Measurements from ENCODE around the gene GPC5.
"Not testable (repeated sequence)": the region's sequence is repeated elsewhere in the genome, so short reads cannot be mapped to it uniquely, and the experiment has no call there.

The GPC5 gene

GRCh38 chr13:92677571-92677970 is 1279.2 kb downstream of the GPC5 start:
- DNase-seq (ENCODE audit: extremely low read depth in 1 of 2, low read depth in 1 of 2), result no peak

DNA sequence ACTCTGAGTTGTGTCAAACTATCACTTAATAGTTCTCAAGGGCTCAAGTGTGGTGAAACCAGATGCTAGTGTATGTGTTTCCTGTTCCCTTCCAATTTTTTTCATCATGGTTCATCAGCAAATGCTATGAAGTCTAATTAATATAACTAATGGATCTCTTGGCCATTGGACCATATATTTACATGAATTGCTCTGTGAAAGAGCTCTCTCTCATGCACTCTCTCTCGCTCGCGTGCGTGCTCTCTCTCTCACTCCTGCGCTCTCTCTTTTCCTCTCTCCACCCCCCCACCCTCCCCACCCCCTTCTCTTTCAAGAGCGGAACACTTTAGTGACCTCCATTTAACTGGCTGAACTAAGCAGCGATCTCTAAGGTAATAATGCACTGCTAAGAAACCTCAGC is 1281.2 kb downstream of the GPC5 start:
- DNase-seq (ENCODE audit: extremely low read depth in 1 of 2, low read depth in 1 of 2), result no peak

DNA sequence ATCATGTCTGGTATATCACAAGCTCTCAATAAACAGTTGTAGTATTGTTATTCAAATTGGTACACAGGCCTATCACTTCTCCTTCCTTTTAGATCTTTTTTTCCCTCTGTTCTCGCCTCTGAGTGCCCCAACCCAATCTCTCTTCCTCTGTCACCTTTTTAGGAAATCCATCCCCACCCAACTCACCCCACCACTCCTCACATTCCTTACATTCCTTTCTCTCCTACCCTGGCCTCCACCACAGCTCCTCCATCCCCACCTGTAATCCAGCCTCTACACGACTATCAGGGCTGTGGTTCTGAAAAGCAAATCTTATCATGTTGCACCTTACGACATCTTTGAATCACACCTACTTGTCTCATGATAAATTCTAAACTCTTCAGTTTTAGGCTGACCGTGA is 1282.8 kb downstream of the GPC5 start:
- no peak for DNase-seq (ENCODE audit: extremely low read depth in 1 of 2, low read depth in 1 of 2)

- DNase-seq (ENCODE audit: extremely low read depth in 1 of 2, low read depth in 1 of 2), result no peak
These were observed 1284.6 kb downstream of the GPC5 start for GRCh38 chr13:92682832-92683517.

DNA sequence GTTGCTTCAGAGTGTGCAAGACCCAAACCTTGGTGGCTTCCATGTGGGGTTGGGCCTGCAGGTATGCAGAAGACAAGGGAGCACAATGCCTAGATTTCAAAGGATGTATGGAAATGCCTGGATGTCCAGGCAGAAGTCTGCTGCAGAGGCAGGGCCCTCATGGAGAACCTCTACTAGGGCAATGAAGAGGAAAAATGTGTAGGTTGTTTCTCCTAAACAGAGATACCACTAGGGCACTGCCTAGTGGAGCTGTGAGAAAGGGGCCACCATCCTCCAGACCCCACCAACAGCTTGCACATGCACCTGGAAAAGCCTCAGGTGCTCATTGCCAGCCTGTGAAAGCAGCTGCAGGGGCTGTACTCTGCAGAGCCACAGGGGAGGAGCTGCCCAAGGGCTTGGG is 1295.6 kb downstream of the GPC5 start:
- no peak for DNase-seq (ENCODE audit: extremely low read depth in 1 of 2, low read depth in 1 of 2)

GRCh38 chr13:92695827-92696226 is 1297.4 kb downstream of the GPC5 start:
- DNase-seq (ENCODE audit: extremely low read depth in 1 of 2, low read depth in 1 of 2), result not testable (repeated sequence)

DNA sequence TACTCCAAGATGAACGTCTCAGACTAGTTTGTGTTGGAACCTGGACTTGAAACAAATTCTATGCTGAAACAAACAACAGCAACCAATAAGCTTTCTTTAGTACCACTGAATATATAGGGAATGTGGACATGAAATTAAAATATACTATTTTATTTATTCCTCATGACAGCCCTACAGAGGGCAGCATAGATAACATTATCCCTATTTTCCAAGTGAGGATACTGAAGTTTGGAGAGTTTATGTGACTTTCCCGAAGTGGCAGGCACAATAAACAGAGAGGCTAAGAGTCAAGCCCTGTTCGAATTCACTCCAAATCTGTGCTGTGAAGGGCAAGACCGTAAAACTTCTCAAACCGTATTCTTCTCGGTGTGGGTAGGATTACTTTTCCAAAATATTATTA is 1318.3 kb downstream of the GPC5 start:
- no peak for DNase-seq (ENCODE audit: extremely low read depth in 1 of 2, low read depth in 1 of 2)

DNA sequence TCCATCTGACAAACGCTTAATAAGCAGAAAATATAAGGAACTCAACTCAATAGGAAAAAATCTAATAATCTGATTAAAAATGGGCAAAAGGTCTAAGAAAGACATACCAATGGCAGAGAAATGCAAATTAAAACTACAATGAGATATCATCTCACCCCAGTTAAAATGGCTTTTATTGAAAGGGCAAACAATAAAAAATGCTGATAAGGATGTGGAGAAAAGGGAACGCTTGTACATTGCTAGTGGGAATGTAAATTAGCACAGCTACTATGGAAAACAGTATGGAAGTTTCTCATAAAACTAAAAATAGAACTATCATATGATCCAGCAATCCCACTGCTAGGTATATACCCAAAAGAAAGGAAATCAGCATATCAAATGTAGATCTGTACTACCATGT is 1319.4 kb downstream of the GPC5 start:
- no peak for DNase-seq (ENCODE audit: extremely low read depth in 1 of 2, low read depth in 1 of 2)

DNA sequence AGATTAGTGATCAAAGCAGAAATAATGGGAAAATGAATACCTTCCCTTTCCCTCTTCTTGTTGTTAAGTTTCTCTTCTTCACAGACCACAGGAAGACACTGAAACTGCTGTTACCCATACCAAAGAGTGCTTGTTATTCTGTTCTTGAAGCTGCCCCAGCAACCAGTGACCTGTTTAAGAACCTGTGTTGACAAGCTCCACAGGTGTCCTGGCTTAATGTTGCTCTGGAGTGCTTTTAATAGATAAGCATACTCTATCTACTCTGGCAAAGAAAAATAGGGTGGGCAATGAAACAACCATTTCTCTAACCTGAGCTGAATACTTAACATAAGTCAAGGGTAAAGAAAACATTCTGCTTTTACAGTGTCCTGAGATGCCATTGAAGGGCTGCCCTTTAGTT is 1321.4 kb downstream of the GPC5 start:
- DNase-seq (ENCODE audit: extremely low read depth in 1 of 2, low read depth in 1 of 2), result no peak

- DNase-seq (ENCODE audit: extremely low read depth in 1 of 2, low read depth in 1 of 2), result no peak
These were observed 1323.2 kb downstream of the GPC5 start for GRCh38 chr13:92721620-92722019.

DNA sequence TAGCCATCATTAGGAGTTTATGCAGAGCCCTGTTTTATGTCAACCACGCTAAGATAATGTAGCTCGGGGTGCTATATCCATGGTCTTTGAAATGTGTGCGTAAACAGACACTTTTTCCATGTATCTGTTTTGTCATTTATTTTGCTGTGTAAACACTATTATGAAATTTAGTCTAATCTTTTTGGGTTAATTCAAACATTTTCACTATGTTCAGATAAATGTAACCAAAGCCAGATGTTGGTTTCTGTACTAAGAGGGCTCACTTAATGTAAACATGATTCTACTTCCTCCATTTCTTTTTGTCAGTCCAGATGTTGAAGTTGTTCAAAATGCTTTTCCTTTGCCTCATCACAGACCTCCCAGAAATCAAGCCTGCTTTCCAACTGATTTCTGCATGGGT is 1328.7 kb downstream of the GPC5 start:
- DNase-seq (ENCODE audit: extremely low read depth in 1 of 2, low read depth in 1 of 2), result no peak

- no peak for DNase-seq (ENCODE audit: extremely low read depth in 1 of 2, low read depth in 1 of 2)
These were observed 1335.6 kb downstream of the GPC5 start for GRCh38 chr13:92734068-92734467.

GRCh38 chr13:92734545-92734944 is 1336.1 kb downstream of the GPC5 start:
- DNase-seq (ENCODE audit: extremely low read depth in 1 of 2, low read depth in 1 of 2), result no peak

GRCh38 chr13:92735909-92736308 is 1337.5 kb downstream of the GPC5 start:
- DNase-seq (ENCODE audit: extremely low read depth in 1 of 2, low read depth in 1 of 2), result no peak

GRCh38 chr13:92739306-92739818 is 1340.9 kb downstream of the GPC5 start:
- no peak for DNase-seq (ENCODE audit: extremely low read depth in 1 of 2, low read depth in 1 of 2)

DNA sequence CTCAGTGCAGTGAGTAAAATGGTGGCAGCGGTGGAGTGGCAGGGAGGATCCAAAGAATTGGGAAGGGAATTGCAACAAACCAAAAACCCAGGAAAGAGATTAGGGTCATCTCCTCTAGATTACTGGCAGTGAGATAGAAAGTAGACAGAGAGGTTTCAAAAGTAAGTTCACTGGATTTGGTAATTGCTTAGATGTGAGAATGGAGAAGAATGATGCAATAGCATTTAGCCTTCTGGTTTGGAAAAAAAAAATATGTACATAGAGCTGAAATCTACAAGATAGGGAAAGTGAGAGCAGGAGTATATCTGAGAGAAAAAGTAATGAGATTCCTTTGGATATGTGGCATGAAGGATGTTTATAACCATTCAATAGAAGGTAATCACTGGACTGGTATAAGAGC is 1345.6 kb downstream of the GPC5 start:
- DNase-seq (ENCODE audit: extremely low read depth in 1 of 2, low read depth in 1 of 2), result no peak

DNA sequence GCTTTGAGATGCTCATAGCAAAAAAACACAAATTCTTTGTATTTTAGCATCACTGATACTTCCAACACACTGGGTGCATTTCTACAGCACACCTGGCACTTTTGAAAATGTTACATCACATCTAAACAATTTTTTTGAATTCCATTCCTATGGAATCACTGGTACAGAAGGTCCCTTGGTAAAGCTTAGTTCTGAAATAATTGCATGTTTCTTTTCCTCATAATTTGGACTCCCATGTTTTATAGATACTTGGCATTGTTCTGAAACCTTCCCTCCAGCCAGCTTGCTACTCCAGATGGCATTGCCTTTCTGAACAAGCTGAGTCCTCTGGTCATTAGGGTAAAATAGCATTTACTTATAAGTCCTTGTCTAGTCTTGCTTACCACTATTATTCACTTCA is 1346.8 kb downstream of the GPC5 start:
- DNase-seq (ENCODE audit: extremely low read depth in 1 of 2, low read depth in 1 of 2), result no peak

DNA sequence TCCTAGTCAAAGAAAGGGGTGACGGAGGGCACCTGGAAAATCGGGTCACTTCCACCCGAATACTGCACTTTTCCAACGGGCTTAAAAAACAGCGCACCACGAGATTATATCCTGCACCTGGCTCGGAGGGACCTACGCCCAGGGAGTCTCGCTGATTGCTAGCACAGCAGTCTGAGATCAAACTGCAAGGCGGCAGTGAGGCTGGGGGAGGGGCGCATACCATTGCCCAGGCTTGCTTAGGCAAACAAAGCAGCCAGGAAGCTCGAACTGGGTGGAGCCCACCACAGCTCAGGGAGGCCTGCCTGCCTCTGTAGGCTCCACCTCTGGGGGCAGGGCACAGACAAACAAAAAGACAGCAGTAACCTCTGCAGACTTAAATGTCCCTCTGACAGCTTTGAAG is 1354.3 kb downstream of the GPC5 start:
- not testable (repeated sequence) for DNase-seq (ENCODE audit: extremely low read depth in 1 of 2, low read depth in 1 of 2)

DNA sequence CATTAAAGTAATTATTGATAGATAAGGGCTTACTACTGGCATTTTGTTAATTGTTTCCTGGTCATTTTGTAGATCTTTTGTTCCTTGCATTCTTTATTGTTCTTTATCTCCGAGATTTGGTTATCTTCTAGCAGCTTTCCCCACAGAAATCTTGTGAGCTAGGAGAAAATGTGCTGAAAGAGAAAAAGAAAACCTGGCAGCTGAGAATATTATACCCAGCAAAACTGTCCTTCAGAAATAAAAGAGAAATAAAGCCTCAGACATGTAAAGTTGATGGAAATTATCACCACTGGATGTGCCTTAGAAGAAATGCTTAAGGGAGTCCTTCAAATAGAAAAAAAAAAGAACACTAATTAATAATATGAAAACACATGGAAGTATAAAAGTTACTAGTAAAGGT is 1363.3 kb downstream of the GPC5 start:
- no peak for DNase-seq (ENCODE audit: extremely low read depth in 1 of 2, low read depth in 1 of 2)

GRCh38 chr13:92767468-92767867 is 1369.0 kb downstream of the GPC5 start:
- no peak for DNase-seq (ENCODE audit: extremely low read depth in 1 of 2, low read depth in 1 of 2)

DNA sequence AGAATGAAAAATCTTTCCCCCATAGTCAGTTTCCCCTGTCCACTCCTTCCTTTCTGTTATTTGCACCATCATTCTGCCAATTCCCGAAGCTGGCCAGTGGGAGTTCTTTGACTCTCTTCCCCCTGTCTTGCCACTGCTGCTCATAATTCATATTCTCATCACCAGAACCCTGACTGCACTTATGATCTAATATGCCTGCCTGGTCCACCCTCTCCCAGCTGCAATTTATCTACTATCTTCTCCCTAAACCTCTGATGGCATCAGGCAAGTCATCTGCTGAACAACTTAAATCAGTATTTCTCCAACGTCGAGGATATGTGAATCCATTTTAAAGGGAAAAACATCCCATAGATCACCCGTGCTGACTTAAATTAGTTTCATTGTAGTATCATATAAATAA is 1370.2 kb downstream of the GPC5 start:
- no peak for DNase-seq (ENCODE audit: extremely low read depth in 1 of 2, low read depth in 1 of 2)

DNA sequence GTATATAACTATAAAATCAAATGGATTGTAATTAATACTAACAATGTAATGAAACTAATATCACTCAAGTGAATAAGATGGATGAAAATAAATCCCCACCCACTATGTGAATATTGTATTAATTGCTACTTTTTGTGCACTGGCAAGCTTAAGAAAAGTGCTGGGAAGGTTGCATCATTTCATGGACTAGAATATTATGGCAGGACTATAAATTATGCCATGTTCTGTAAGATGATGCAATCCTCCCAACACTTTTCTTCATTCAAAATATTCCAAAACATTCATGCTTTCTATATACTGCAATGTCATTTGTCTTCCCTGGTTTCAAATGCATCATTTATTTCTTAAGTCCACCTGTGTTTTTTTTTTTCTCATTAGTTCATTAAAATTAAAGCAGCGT is 1370.6 kb downstream of the GPC5 start:
- DNase-seq (ENCODE audit: extremely low read depth in 1 of 2, low read depth in 1 of 2), result no peak

DNA sequence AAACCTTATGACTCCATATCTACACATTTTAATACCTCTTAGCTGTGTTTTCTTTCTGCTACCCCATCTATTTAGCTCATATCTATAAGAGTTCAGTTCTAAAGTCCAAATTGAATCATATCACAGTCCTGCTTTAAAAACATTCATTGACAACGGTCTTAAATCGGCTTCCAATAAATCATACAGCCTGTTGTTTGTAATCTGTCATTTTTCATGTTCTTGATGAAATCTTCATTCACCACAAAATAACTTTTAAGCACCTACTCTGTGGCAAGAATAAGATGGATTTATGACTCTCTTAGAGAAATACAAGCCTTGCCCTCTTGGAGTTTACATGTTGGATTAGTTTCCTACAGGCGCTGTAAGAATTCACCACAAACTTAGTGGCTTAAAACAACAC is 1377.2 kb downstream of the GPC5 start:
- no peak for DNase-seq (ENCODE audit: extremely low read depth in 1 of 2, low read depth in 1 of 2)

Data from activated CD8-positive, alpha-beta memory T cell treated with anti-CD3 and anti-CD28 coated beads for 1 hour (primary cell).